ENCODE results near the gene CLASP1.

CLASP1 gene

GRCh38 chr2:121532347-121532766 lies 116.9 kb downstream of the CLASP1 start:
- H3K4me3 ChIP-seq (ENCODE audit: low read depth, low read length) = no peak overlapping the region
- no peak for DNase-seq (ENCODE audit: low read depth, low spot score)
- CTCF ChIA-PET = interaction anchor here (1.0 to 3.7 kb wide), 11 partner anchors 8 to 240 kb away, joined by 3 to 25 read pairs (median 6); no protein-coding TSS in a partner anchor
- POLR2A ChIA-PET = interaction anchor here (0.7 to 3.1 kb wide), 5 partner anchors 13 to 204 kb away, joined by 3 to 55 read pairs (median 16); partner anchors contain the start of genes CLASP1 and NIFK
- TF ChIP-seq CTCF (IDR thresholded peaks at IDR 0.05; ENCODE audit: insufficient read depth, low read length, missing control alignments) = no peak

- TF ChIP-seq CTCF (IDR thresholded peaks at IDR 0.05; ENCODE audit: insufficient read depth, low read length, missing control alignments) = no peak
- peak overlapping the region; percentile 78 for H3K4me3 ChIP-seq (ENCODE audit: low read depth, low read length)
- no peak for DNase-seq (ENCODE audit: low read depth, low spot score)
- CTCF ChIA-PET = interaction anchor here (0.6 to 3.7 kb wide), 22 partner anchors 9 to 217 kb away, joined by 3 to 25 read pairs (median 6); partner anchors contain the start of gene NIFK
- POLR2A ChIA-PET = interaction anchor here (0.7 to 3.1 kb wide), 25 partner anchors 9 to 455 kb away, joined by 3 to 55 read pairs (median 4); partner anchors contain the start of genes CLASP1 and NIFK
These were observed 119.0 kb downstream of the CLASP1 start for GRCh38 chr2:121530212-121530705.

- H3K4me3 ChIP-seq (ENCODE audit: low read depth, low read length) = peak overlapping the region; percentile 78
- CTCF ChIA-PET = interaction anchor here (1.0 to 3.7 kb wide), 12 partner anchors 15 to 206 kb away, joined by 3 to 25 read pairs (median 6); partner anchors contain the start of gene NIFK
- POLR2A ChIA-PET = interaction anchor here (0.6 to 3.1 kb wide), 10 partner anchors 22 to 455 kb away, joined by 3 to 55 read pairs (median 8); partner anchors contain the start of genes CLASP1 and NIFK
- no peak for DNase-seq (ENCODE audit: low read depth, low spot score)
- TF ChIP-seq CTCF (IDR thresholded peaks at IDR 0.05; ENCODE audit: insufficient read depth, low read length, missing control alignments) = no peak
These were observed 119.6 kb downstream of the CLASP1 start for GRCh38 chr2:121529439-121530211.

GRCh38 chr2:121527009-121527682 lies 122.1 kb downstream of the CLASP1 start:
- ChIA-PET POLR2A (no interaction called here), CTCF (interaction anchor here (1.1 to 3.5 kb wide), 3 partner anchors 15 to 124 kb away, joined by 4 to 22 read pairs (median 12); no protein-coding TSS in a partner anchor)
- DNase-seq (ENCODE audit: low read depth, low spot score) = no peak
- H3K4me3 ChIP-seq (ENCODE audit: low read depth, low read length) = no peak overlapping the region
- no peak for TF ChIP-seq CTCF (IDR thresholded peaks at IDR 0.05; ENCODE audit: insufficient read depth, low read length, missing control alignments)

GRCh38 chr2:121524685-121525425 lies 124.4 kb downstream of the CLASP1 start:
- H3K4me3 ChIP-seq (ENCODE audit: low read depth, low read length) = no peak overlapping the region
- TF ChIP-seq CTCF (IDR thresholded peaks at IDR 0.05; ENCODE audit: insufficient read depth, low read length, missing control alignments) = no peak
- no peak for DNase-seq (ENCODE audit: low read depth, low spot score)
- ChIA-PET POLR2A (no interaction called here), CTCF (interaction anchor here (0.7 kb wide), 1 partner anchor 123 kb away, joined by 3 read pairs; no protein-coding TSS in a partner anchor)
